Measurements from ENCODE around the gene CASZ1.
A peak's percentile ranks its signal among the peaks of the same experiment; 100 is the strongest.

- TF ChIP-seq CTCF (IDR thresholded peaks at IDR 0.05; ENCODE audit: poor library complexity) (no peak), EZH2phosphoT487 (IDR thresholded peaks at IDR 0.05; ENCODE audit: low read depth, severe bottlenecking, unreplicated experiment) (no peak), EZH2 (IDR thresholded peaks at IDR 0.05; ENCODE audit: borderline replicate concordance) (peak; percentile 57)
These were observed 92.0 kb downstream of the CASZ1 start for GRCh38 chr1:10704368-10704882.

All from hepatocyte (in vitro differentiated cells).